B cell (primary cell): ENCODE measurements around the gene METTL26. TPM values are rescaled to one million over a fixed set of nuclear protein-coding genes. Genes with fewer than 3 reads are reported as not detected.

ENCODE experiments used
- ATAC-seq: fragments of 200-7000 bp; cut with Tn5 transposase; one replicate; pipeline ENCODE4 v1.10.0; 2021; ENCODE audit warnings: low read depth, mild to moderate bottlenecking, moderate number of reproducible peaks, moderate library complexity
- CTCF ChIA-PET: fragments of 350-600 bp; sonication (Branson Sonifier 250); formaldehyde crosslinking; loops from one replicate; lab custom pipeline; 2021; ENCODE audit warnings: antibody characterized with exemption, inconsistent platforms; lab: Charles Lee
- POLR2A ChIA-PET: fragments of 350-600 bp; sonication (Branson Sonifier 250); formaldehyde crosslinking; loops from one replicate; lab custom pipeline; 2021; ENCODE audit warnings: antibody characterized with exemption; lab: Charles Lee
- DNase-seq: peaks from one replicate; pipeline ENCODE4 v3.0.0; 2013
- H2AFZ ChIP-seq: 2 replicates; pipeline ENCODE4 v1.6.1; 2012; ENCODE audit warnings: mild to moderate bottlenecking, low read depth, low read length; ENCODE audit not compliant: insufficient read depth, poor library complexity, severe bottlenecking
- H3K27ac ChIP-seq, 2 donors: 1 replicate in 1 of 2; 2 replicates in 1 of 2; pipeline ENCODE4 v1.5.1; 2012 to 2013; ENCODE audit warnings: low read length in 2 of 2, mild to moderate bottlenecking in 2 of 2, moderate library complexity in 1 of 2
- H3K27me3 ChIP-seq, 4 experiments: fragments of 200-600 bp in 1 of 4; sonication (generic) in 1 of 4; replicated peaks in 1 of 4; 1 replicate in 2 of 4; 2 replicates in 2 of 4; pipeline versions ENCODE4 v1.6.1 to v1.7.0; 2013 to 2016; ENCODE audit warnings: low read length in 3 of 4, mild to moderate bottlenecking in 2 of 4, mixed read lengths in 1 of 4, moderate library complexity in 1 of 4; ENCODE audit not compliant: insufficient read depth in 4 of 4, control insufficient read depth in 3 of 4; ENCODE audit errors: control extremely low read depth in 1 of 4
- H3K36me3 ChIP-seq, 2 experiments: replicated peaks in 1 of 2; 1 replicate in 1 of 2; 2 replicates in 1 of 2; pipeline versions ENCODE4 v1.6.1 to v1.7.1; 2013; ENCODE audit warnings: low read length in 1 of 2; ENCODE audit not compliant: insufficient read depth in 2 of 2, control insufficient read depth in 1 of 2; ENCODE audit errors: control extremely low read depth in 1 of 2, extremely low read depth in 1 of 2
- H3K4me1 ChIP-seq, 2 donors: fragments of 200-600 bp in 1 of 2; sonication (generic) in 1 of 2; 1 replicate in 1 of 2; 2 replicates in 1 of 2; pipeline versions ENCODE4 v1.5.1 to v1.6.1; 2013 to 2017; ENCODE audit warnings: low read length in 2 of 2; ENCODE audit not compliant: control insufficient read depth in 2 of 2, insufficient read depth in 2 of 2
- H3K4me2 ChIP-seq: replicated peaks from 2 replicates; pipeline ENCODE3; 2012; ENCODE audit warnings: mild to moderate bottlenecking, low read depth, low read length; ENCODE audit not compliant: poor library complexity, severe bottlenecking
- H3K4me3 ChIP-seq, 5 experiments: fragments of 200-600 bp in 1 of 5; sonication (generic) in 1 of 5; 1 replicate in 3 of 5; 2 replicates in 2 of 5; pipeline versions ENCODE4 v1.5.1 to v1.7.0; 2011 to 2016; ENCODE audit warnings: low read length in 4 of 5, mild to moderate bottlenecking in 4 of 5, low read depth in 2 of 5, control low read depth in 1 of 5, moderate library complexity in 1 of 5; ENCODE audit not compliant: insufficient read depth in 1 of 5; ENCODE audit errors: control extremely low read depth in 1 of 5, extremely low read depth in 1 of 5
- H3K79me2 ChIP-seq: fragments of 200-600 bp; sonication (generic); one replicate; pipeline ENCODE4 v1.6.0; 2016; ENCODE audit warnings: low read length; ENCODE audit not compliant: control insufficient read depth, insufficient read depth
- H3K9ac ChIP-seq: fragments of 200-600 bp; sonication (generic); 2 replicates; pipeline ENCODE4 v1.6.1; 2017; ENCODE audit warnings: mild to moderate bottlenecking, low read length, moderate library complexity
- H3K9me3 ChIP-seq, 3 donors: one replicate each; pipeline versions ENCODE4 v1.6.1 to v1.7.1; 2013; ENCODE audit warnings: low read length in 2 of 3; ENCODE audit not compliant: control insufficient read depth in 2 of 3, insufficient read depth in 1 of 3; ENCODE audit errors: control extremely low read depth in 1 of 3
- H4K20me1 ChIP-seq: 2 replicates; pipeline ENCODE4 v1.6.0; 2012; ENCODE audit warnings: mild to moderate bottlenecking, low read length; ENCODE audit not compliant: insufficient read depth, control insufficient read depth, poor library complexity, severe bottlenecking
- H3K27ac Mint-ChIP-seq: one replicate; pipeline ENCODE4 v1.8.0; 2021; ENCODE audit warnings: mixed read lengths
- H3K27me3 Mint-ChIP-seq: one replicate; pipeline ENCODE4 v1.8.0; 2021; ENCODE audit warnings: mixed read lengths
- H3K4me1 Mint-ChIP-seq: one replicate; pipeline ENCODE4 v1.8.0; 2021; ENCODE audit warnings: mixed read lengths
- H3K4me3 Mint-ChIP-seq: one replicate; pipeline ENCODE4 v1.8.0; 2021; ENCODE audit warnings: mixed read lengths
- H3K9me3 Mint-ChIP-seq: one replicate; pipeline ENCODE4 v1.8.0; 2022; ENCODE audit warnings: mixed read lengths; ENCODE audit not compliant: insufficient read depth
- CTCF ChIP-seq: fragments of 200-600 bp; IDR thresholded peaks from one replicate; pipeline ENCODE4 v1.8.0; 2022; ENCODE audit warnings: antibody characterized with exemption, mild to moderate bottlenecking
- EZH2 ChIP-seq: IDR thresholded peaks from 2 replicates; pipeline ENCODE4 v1.6.1; 2012; ENCODE audit warnings: borderline replicate concordance, low read depth, mild to moderate bottlenecking, moderate library complexity, low read length; ENCODE audit not compliant: insufficient read depth, poor library complexity, severe bottlenecking
- WGBS: methylation state at CpG from one replicate; pipeline ENCODE4 v1.1.5; 2013; ENCODE audit warnings: missing lambda C conversion rate; ENCODE audit not compliant: insufficient coverage; 5-methylcytosine and 5-hydroxymethylcytosine counted together
- intact Hi-C: fragments of 100-400 bp; cut with micrococcal nuclease; formaldehyde crosslinking; loops from one replicate; pipeline ENCODE4 v1.10.0; 2022
- polyA plus RNA-seq: library from polyadenylated mRNA; depleted of rRNA; stranded (reverse); fragments of >200 nt; gene quantifications from 2 replicates; pipeline ENCODE4 v1.2.3, GENCODE V29; 2012
- total RNA-seq, 2 donors: library from RNA; stranded (reverse); fragments of 120-200 nt in 1 of 2; gene quantifications; 1 replicate in 1 of 2; 2 replicates in 1 of 2; pipeline versions ENCODE4 v1.2.3 to v1.2.4, GENCODE V29; 2013 to 2022

Gene METTL26
- total and polyA plus RNA-seq, 2 donors (not counting 1 experiment from before 2014, with no cell fraction given) = 56.6 to 140 TPM

- H3K27me3 Mint-ChIP-seq = no peaks in the 10 kb centered on the region
- intact Hi-C loops = no loop called here
- ATAC-seq (no peak), DNase-seq (no peak)
- H3K27ac Mint-ChIP-seq = no peak overlapping the region
- no peak overlapping the region for H3K4me2 ChIP-seq
- CTCF ChIA-PET = interaction anchor here (0.7 kb wide), 1 partner anchor 10 kb away, joined by 3 read pairs; no protein-coding TSS in a partner anchor
- H3K27ac ChIP-seq = no peak overlapping the region
- TF ChIP-seq EZH2 = no peak
- no peak for TF ChIP-seq CTCF
- WGBS = 99% methylated on average over 12 of the region's 12 CpGs
- H3K79me2 ChIP-seq = peaks cover 69% of the 10 kb centered on the region
- H3K4me1 Mint-ChIP-seq = peaks cover 25% of the 10 kb centered on the region
- peaks cover 0 to 7% (median 0%) of the 10 kb centered on the region in 3 donors for H3K9me3 ChIP-seq
- H2AFZ ChIP-seq = no peak overlapping the region
- H3K36me3 ChIP-seq = peaks cover 0 to 13% of the 10 kb centered on the region in 2 experiments
- H3K4me1 ChIP-seq = peaks cover 0 to 5% of the 10 kb centered on the region in 2 donors
- peaks cover 43% of the 10 kb centered on the region for H4K20me1 ChIP-seq
- H3K9me3 Mint-ChIP-seq = no peaks in the 10 kb centered on the region
- no peak overlapping the region for H3K4me3 ChIP-seq
- H3K9ac ChIP-seq = no peak overlapping the region
- no peaks in the 10 kb centered on the region for H3K27me3 ChIP-seq
- POLR2A ChIA-PET = no interaction called here
- no peak overlapping the region for H3K4me3 Mint-ChIP-seq
These were observed 39.4 kb downstream of the METTL26 start for GRCh38 chr16:596736-597060.

GRCh38 chr16:595942-596735 is 40.0 kb downstream of the METTL26 start:
- peaks cover 43% of the 10 kb centered on the region for H4K20me1 ChIP-seq
- no peak for TF ChIP-seq EZH2
- no peak for TF ChIP-seq CTCF
- ATAC-seq (no peak), DNase-seq (no peak)
- Mint-ChIP-seq H3K27me3 (no peaks in the 10 kb centered on the region), H3K4me3 (no peak overlapping the region), H3K4me1 (peaks cover 27% of the 10 kb centered on the region), H3K27ac (no peak overlapping the region), H3K9me3 (no peaks in the 10 kb centered on the region)
- H3K4me1 ChIP-seq = peaks cover 0 to 7% of the 10 kb centered on the region in 2 donors
- no peak overlapping the region for H3K9ac ChIP-seq
- H2AFZ ChIP-seq = no peak overlapping the region
- H3K27me3 ChIP-seq = no peaks in the 10 kb centered on the region
- ChIA-PET POLR2A (no interaction called here), CTCF (interaction anchor here (0.7 kb wide), 1 partner anchor 9 kb away, joined by 3 read pairs; no protein-coding TSS in a partner anchor)
- peaks cover 0 to 7% (median 0%) of the 10 kb centered on the region in 3 donors for H3K9me3 ChIP-seq
- H3K36me3 ChIP-seq = peaks cover 0 to 10% of the 10 kb centered on the region in 2 experiments
- intact Hi-C loops = no loop called here
- no peak overlapping the region for H3K27ac ChIP-seq
- WGBS = 95% methylated on average over 34 of the region's 34 CpGs
- no peak overlapping the region for H3K4me3 ChIP-seq
- peaks cover 70% of the 10 kb centered on the region for H3K79me2 ChIP-seq
- H3K4me2 ChIP-seq = no peak overlapping the region
